CD14-positive monocyte (primary cell): Measurements from ENCODE around the gene ARHGAP15. TPM values are rescaled to one million over a fixed set of nuclear protein-coding genes. Genes with fewer than 3 reads are reported as not detected.

Source experiments
- DNase-seq, 3 donors: peaks; one replicate each; pipeline ENCODE4 v3.0.0-alpha.2; 2011 to 2022
- H2AFZ ChIP-seq: 2 replicates; pipeline ENCODE4 v1.6.0; 2012; ENCODE audit warnings: mild to moderate bottlenecking, low read depth, low read length, inconsistent platforms; ENCODE audit not compliant: insufficient read depth, poor library complexity, severe bottlenecking
- H3K27ac ChIP-seq, 2 donors: 1 replicate in 1 of 2; 2 replicates in 1 of 2; pipeline ENCODE4 v1.5.1; 2012 to 2013; ENCODE audit warnings: low read length in 2 of 2, control low read depth in 1 of 2, inconsistent platforms in 1 of 2, low read depth in 1 of 2, mild to moderate bottlenecking in 1 of 2
- H3K27me3 ChIP-seq, 2 donors: one replicate each; pipeline versions ENCODE4 v1.6.0 to v1.6.1; 2011 to 2013; ENCODE audit warnings: low read length in 2 of 2; ENCODE audit not compliant: control insufficient read depth in 2 of 2, insufficient read depth in 2 of 2
- H3K36me3 ChIP-seq, 2 donors: replicated peaks in 1 of 2; 1 replicate in 1 of 2; 2 replicates in 1 of 2; pipeline versions ENCODE4 v1.5.1 to v1.6.1; 2012 to 2013; ENCODE audit warnings: low read length in 2 of 2, control low read depth in 1 of 2, inconsistent platforms in 1 of 2, mild to moderate bottlenecking in 1 of 2; ENCODE audit not compliant: insufficient read depth in 2 of 2, control insufficient read depth in 1 of 2
- H3K4me1 ChIP-seq, 2 donors: 1 replicate in 1 of 2; 2 replicates in 1 of 2; pipeline versions ENCODE4 v1.5.1 to v1.6.1; 2012 to 2013; ENCODE audit warnings: low read length in 2 of 2, control low read depth in 1 of 2, inconsistent platforms in 1 of 2, mild to moderate bottlenecking in 1 of 2, moderate library complexity in 1 of 2; ENCODE audit not compliant: insufficient read depth in 2 of 2, control insufficient read depth in 1 of 2
- H3K4me2 ChIP-seq: replicated peaks from 2 replicates; pipeline ENCODE3; 2012; ENCODE audit warnings: low read length, moderate library complexity, mild to moderate bottlenecking; ENCODE audit not compliant: poor library complexity, severe bottlenecking; ENCODE audit errors: extremely low read depth
- H3K4me3 ChIP-seq, 3 experiments: fragments of 200-600 bp in 1 of 3; sonication (generic) in 1 of 3; replicated peaks in 1 of 3; 1 replicate in 2 of 3; 2 replicates in 1 of 3; pipeline ENCODE4 v1.5.1; 2011 to 2013; ENCODE audit warnings: low read length in 3 of 3, mild to moderate bottlenecking in 3 of 3, control low read depth in 2 of 3, low read depth in 2 of 3, inconsistent platforms in 1 of 3, moderate library complexity in 1 of 3
- H3K79me2 ChIP-seq: 2 replicates; pipeline ENCODE4 v1.6.0; 2012; ENCODE audit warnings: mild to moderate bottlenecking, control low read depth, inconsistent platforms, low read length, moderate library complexity; ENCODE audit not compliant: insufficient read depth
- H3K9ac ChIP-seq: 2 replicates; pipeline ENCODE4 v1.6.0; 2017; ENCODE audit warnings: low read length, mild to moderate bottlenecking; ENCODE audit not compliant: insufficient read depth, poor library complexity, severe bottlenecking
- H3K9me3 ChIP-seq, 2 donors: replicated peaks in 1 of 2; 1 replicate in 1 of 2; 2 replicates in 1 of 2; pipeline versions ENCODE4 v1.5.1 to v1.6.1; 2012 to 2013; ENCODE audit warnings: low read length in 2 of 2, control low read depth in 1 of 2; ENCODE audit not compliant: control insufficient read depth in 1 of 2, insufficient read depth in 1 of 2
- H4K20me1 ChIP-seq: 2 replicates; pipeline ENCODE4 v1.6.0; 2012; ENCODE audit warnings: mild to moderate bottlenecking, low read length, control low read depth, moderate library complexity; ENCODE audit not compliant: insufficient read depth
- H3K27ac Mint-ChIP-seq, 7 donors: one replicate each; pipeline ENCODE4 v1.8.0; 2020; ENCODE audit warnings: mild to moderate bottlenecking in 7 of 7, mixed read lengths in 7 of 7, moderate library complexity in 6 of 7, inconsistent platforms in 2 of 7
- H3K27me3 Mint-ChIP-seq, 3 donors: one replicate each; pipeline ENCODE4 v1.8.0; 2021 to 2022; ENCODE audit warnings: low read depth in 3 of 3, mild to moderate bottlenecking in 3 of 3, mixed read lengths in 3 of 3, moderate library complexity in 3 of 3, inconsistent platforms in 1 of 3
- H3K36me3 Mint-ChIP-seq, 2 donors: one replicate each; pipeline ENCODE4 v1.8.0; 2020; ENCODE audit warnings: mixed read lengths in 2 of 2, inconsistent platforms in 1 of 2, mild to moderate bottlenecking in 1 of 2
- H3K4me1 Mint-ChIP-seq: one replicate; pipeline ENCODE4 v1.8.0; 2020; ENCODE audit warnings: mild to moderate bottlenecking, mixed read lengths
- H3K4me3 Mint-ChIP-seq, 2 donors: one replicate each; pipeline ENCODE4 v1.8.0; 2020; ENCODE audit warnings: mild to moderate bottlenecking in 2 of 2, mixed read lengths in 2 of 2, moderate library complexity in 1 of 2
- H3K9me3 Mint-ChIP-seq, 7 donors: one replicate each; pipeline ENCODE4 v1.8.0; 2020 to 2022; ENCODE audit warnings: mixed read lengths in 7 of 7, mild to moderate bottlenecking in 6 of 7, moderate library complexity in 6 of 7, inconsistent platforms in 2 of 7
- CTCF ChIP-seq: fragments of 200-600 bp; IDR thresholded peaks from one replicate; pipeline ENCODE4 v1.8.0; 2022; ENCODE audit warnings: antibody characterized with exemption, mild to moderate bottlenecking
- WGBS: methylation state at CpG from one replicate; pipeline ENCODE4 v1.1.5; 2013; ENCODE audit warnings: missing lambda C conversion rate; ENCODE audit not compliant: insufficient coverage; 5-methylcytosine and 5-hydroxymethylcytosine counted together
- intact Hi-C, 2 donors: fragments of 100-400 bp; cut with micrococcal nuclease; formaldehyde crosslinking; loops; one replicate each; pipeline versions ENCODE4 v1.15.0 to v1.15.1; 2023
- polyA plus RNA-seq, 3 donors: library from polyadenylated mRNA; depleted of rRNA in 1 of 3; unstranded in 2 of 3; stranded (reverse) in 1 of 3; fragments of 300-500 nt in 2 of 3; fragments of >200 nt in 1 of 3; fragmentation: Illumina TruSeq in 2 of 3; gene quantifications; 1 replicate in 2 of 3; 2 replicates in 1 of 3; pipeline ENCODE4 v1.2.3, GENCODE V29; 2012 to 2021

The ARHGAP15 gene
- polyA plus RNA-seq, 3 donors = 35.4 to 50.9 (median 50.7) TPM

GRCh38 chr2:143210446-143210819 lies 81.2 kb downstream of the ARHGAP15 start:
- intact Hi-C loops = loop anchor here in 1 of 2 donors (10.0 kb wide), 1 partner anchor 96 kb away; no protein-coding TSS in a partner anchor
- Histone ChIP-seq H4K20me1 (peaks cover 3% of the 10 kb centered on the region), H3K27me3 (no peaks in the 10 kb centered on the region), H3K79me2 (peaks cover 27% of the 10 kb centered on the region), H3K4me1 (no peaks in the 10 kb centered on the region), H3K9ac (no peak overlapping the region), H3K36me3 (peaks cover 13 to 58% of the 10 kb centered on the region in 2 donors), H3K9me3 (no peaks in the 10 kb centered on the region), H3K4me2 (no peak overlapping the region), H2AFZ (no peak overlapping the region), H3K4me3 (no peak overlapping the region), H3K27ac (no peak overlapping the region)
- Mint-ChIP-seq H3K9me3 (no peaks in the 10 kb centered on the region), H3K4me1 (no peaks in the 10 kb centered on the region), H3K36me3 (peaks cover 42 to 61% of the 10 kb centered on the region in 2 donors), H3K27me3 (peaks cover 0 to 2% (median 0%) of the 10 kb centered on the region in 3 donors), H3K27ac (peak overlapping the region in 1 of 7 donors; percentile 5), H3K4me3 (no peak overlapping the region)
- no peak for DNase-seq
- TF ChIP-seq CTCF = no peak
- WGBS = no CpG with 5 or more reads among the region's 1 CpG

- intact Hi-C loops = loop anchor here in 1 of 2 donors (10.0 kb wide), 1 partner anchor 103 kb away; no protein-coding TSS in a partner anchor
- peaks cover 29 to 39% of the 10 kb centered on the region in 2 donors for H3K36me3 Mint-ChIP-seq
- peak overlapping the region in 1 of 2 donors; percentile 64 for H3K27ac ChIP-seq
Observed at GRCh38 chr2:143217512-143218115, 88.4 kb downstream of the ARHGAP15 start.

More at GRCh38 chr2:143217512-143218115, 88.4 kb downstream of the ARHGAP15 start:
- Histone ChIP-seq H3K4me1 (peaks cover 4 to 10% of the 10 kb centered on the region in 2 donors), H3K4me2 (no peak overlapping the region), H3K27me3 (no peaks in the 10 kb centered on the region), H2AFZ (no peak overlapping the region), H3K9me3 (no peaks in the 10 kb centered on the region), H4K20me1 (peaks cover 10% of the 10 kb centered on the region), H3K9ac (no peak overlapping the region), H3K79me2 (peaks cover 27% of the 10 kb centered on the region), H3K4me3 (no peak overlapping the region), H3K36me3 (peaks cover 3 to 54% of the 10 kb centered on the region in 2 donors)
- no peak overlapping the region for H3K4me3 Mint-ChIP-seq
- peaks cover 10% of the 10 kb centered on the region for H3K4me1 Mint-ChIP-seq
- no CpG with 5 or more reads among the region's 1 CpG for WGBS
- TF ChIP-seq CTCF = no peak
- H3K27ac Mint-ChIP-seq = peak overlapping the region; percentile 15 to 87 (median 63)
- H3K27me3 Mint-ChIP-seq = no peaks in the 10 kb centered on the region
- H3K9me3 Mint-ChIP-seq = no peaks in the 10 kb centered on the region
- peak; percentile 7 to 47 (median 19) for DNase-seq
